Kidney (tissue), 14 donors: ENCODE results near the gene PLPPR2. TPM values are rescaled to one million over a fixed set of nuclear protein-coding genes. Genes with fewer than 3 reads are reported as not detected.

Experiments
- DNase-seq, 5 donors: peaks; one replicate each; pipeline ENCODE4 v3.0.0-alpha.2; 2013 to 2020
- FAIRE-seq: peaks from 2 replicates; lab custom pipeline; 2012; peaks lifted over from hg19 to GRCh38; lab: Jason Lieb, UNC
- H3K27ac ChIP-seq, 2 donors: one replicate each; pipeline ENCODE4 v1.7.0; 2013; ENCODE audit warnings: low read depth in 2 of 2, low read length in 2 of 2, inconsistent platforms in 1 of 2
- H3K27me3 ChIP-seq: one replicate; pipeline ENCODE4 v1.7.1; 2013; ENCODE audit warnings: low read length, inconsistent platforms; ENCODE audit not compliant: control insufficient read depth, insufficient read depth
- H3K36me3 ChIP-seq, 3 donors: one replicate each; pipeline versions ENCODE4 v1.7.0 to v1.7.1; 2013; ENCODE audit warnings: low read length in 3 of 3, control low read depth in 1 of 3, inconsistent platforms in 1 of 3; ENCODE audit not compliant: insufficient read depth in 3 of 3, control insufficient read depth in 2 of 3
- H3K4me1 ChIP-seq, 3 donors: one replicate each; pipeline versions ENCODE4 v1.7.0 to v1.7.1; 2013; ENCODE audit warnings: low read length in 3 of 3, inconsistent platforms in 1 of 3, low read depth in 1 of 3; ENCODE audit not compliant: control insufficient read depth in 2 of 3, insufficient read depth in 2 of 3
- H3K4me3 ChIP-seq, 3 donors: one replicate each; pipeline versions ENCODE4 v1.7.0 to v1.8.1; 2013; ENCODE audit warnings: low read length in 3 of 3, control low read depth in 1 of 3, inconsistent platforms in 1 of 3
- H3K9ac ChIP-seq, 3 donors: one replicate each; pipeline versions ENCODE4 v1.7.0 to v1.7.1; 2013; ENCODE audit warnings: low read length in 3 of 3, control low read depth in 1 of 3, inconsistent platforms in 1 of 3
- H3K9me3 ChIP-seq, 3 donors: one replicate each; pipeline versions ENCODE4 v1.7.0 to v1.7.1; 2013; ENCODE audit warnings: low read length in 3 of 3, control low read depth in 1 of 3, inconsistent platforms in 1 of 3; ENCODE audit not compliant: control insufficient read depth in 2 of 3, insufficient read depth in 1 of 3
- CTCF ChIP-seq: IDR thresholded peaks from 3 replicates; pipeline ENCODE4 v1.5.1; 2012; ENCODE audit warnings: mild to moderate bottlenecking, moderate library complexity, borderline replicate concordance; ENCODE audit not compliant: insufficient read depth; ENCODE audit errors: extremely low read depth
- intact Hi-C: fragments of 100-400 bp; cut with DNase I; formaldehyde crosslinking; loops from one replicate; pipeline ENCODE4 v1.11.1; 2022
- polyA plus RNA-seq: library from polyadenylated mRNA; stranded (reverse); fragments of 350-450 nt; fragmentation: Illumina TruSeq; extraction: RNeasy Lipid Tissue Mini Kit (QIAGEN cat#74804); gene quantifications from one replicate; pipeline ENCODE4 v1.2.3, GENCODE V29; 2014; ENCODE audit warnings: low read depth, low replicate concordance; ENCODE audit not compliant: insufficient read depth
- total RNA-seq: library from RNA; stranded (reverse); fragmentation: NEBNext Ultra II Directional; extraction: Animal tissue kit (Norgen Biotek cat#: 25700); gene quantifications from one replicate; pipeline ENCODE4 v1.2.1, GENCODE V29; 2021
- donor health status: control.
- donor health status: control.
- donor health status: control.
- donor health status: control.
- donor health status: control.
- donor health status: DM: yes; HTN: yes; CAD: no.
- donor health status: Normal renal cell carcinoma (clear cell type).

Gene PLPPR2
- total and polyA plus RNA-seq, 2 donors from 2014 or later: 11.7 to 22.5 TPM

- Histone ChIP-seq H3K4me3 (no peak overlapping the region), H3K4me1 (no peaks in the 10 kb centered on the region), H3K27me3 (no peaks in the 10 kb centered on the region), H3K9ac (no peak overlapping the region), H3K27ac (no peak overlapping the region), H3K36me3 (no peaks in the 10 kb centered on the region), H3K9me3 (no peaks in the 10 kb centered on the region)
- DNase-seq: no peak
- TF ChIP-seq CTCF: no peak
- intact Hi-C loops: no loop called here
- no peak for FAIRE-seq
These were observed 10.4 kb downstream of the PLPPR2 start for GRCh38 chr19:11365557-11366117.

- DNase-seq (no peak), FAIRE-seq (no peak)
- no peaks in the 10 kb centered on the region for H3K36me3 ChIP-seq
- no peak overlapping the region for H3K9ac ChIP-seq
- no peaks in the 10 kb centered on the region for H3K27me3 ChIP-seq
- no peak overlapping the region for H3K4me3 ChIP-seq
- H3K27ac ChIP-seq: no peak overlapping the region
- no peaks in the 10 kb centered on the region for H3K9me3 ChIP-seq
- no peaks in the 10 kb centered on the region for H3K4me1 ChIP-seq
- no peak for TF ChIP-seq CTCF
- intact Hi-C loops: no loop called here
These were observed 12.3 kb downstream of the PLPPR2 start for GRCh38 chr19:11367528-11367927.

GRCh38 chr19:11370744-11371143 is 15.5 kb downstream of the PLPPR2 start:
- FAIRE-seq (no peak), DNase-seq (no peak)
- no peaks in the 10 kb centered on the region for H3K27me3 ChIP-seq
- H3K4me3 ChIP-seq: no peak overlapping the region
- H3K9ac ChIP-seq: no peak overlapping the region
- peaks cover 0 to 12% (median 0%) of the 10 kb centered on the region in 3 donors for H3K4me1 ChIP-seq
- H3K9me3 ChIP-seq: no peaks in the 10 kb centered on the region
- TF ChIP-seq CTCF: no peak
- intact Hi-C loops: no loop called here
- no peak overlapping the region for H3K27ac ChIP-seq
- H3K36me3 ChIP-seq: no peaks in the 10 kb centered on the region
